Activated T-helper 17 cell treated with anti-CD3 and anti-CD28 coated beads, Interleukin-2, amount 50 U/mL, for 72 hours (primary cell): ENCODE results near the gene GABARAPL2. TPM values are rescaled to one million over a fixed set of nuclear protein-coding genes. Genes with fewer than 3 reads are reported as not detected.
A peak's percentile ranks its signal among the peaks of the same experiment; 100 is the strongest.

Source experiments
- ATAC-seq: fragments of 150-1000 bp; cut with Tn5 transposase; replicated peaks from 2 replicates; pipeline ENCODE4 v1.10.0; 2021; ENCODE audit warnings: mild to moderate bottlenecking, moderate library complexity
- H3K27ac Mint-ChIP-seq: one replicate; pipeline ENCODE4 v1.8.0; 2022; ENCODE audit warnings: mixed read lengths
- H3K27me3 Mint-ChIP-seq: one replicate; pipeline ENCODE4 v1.8.0; 2022; ENCODE audit warnings: mixed read lengths
- H3K36me3 Mint-ChIP-seq: one replicate; pipeline ENCODE4 v1.8.0; 2022; ENCODE audit warnings: low read depth, mild to moderate bottlenecking, mixed read lengths
- H3K4me1 Mint-ChIP-seq: one replicate; pipeline ENCODE4 v1.8.0; 2022; ENCODE audit warnings: mixed read lengths
- H3K4me3 Mint-ChIP-seq: one replicate; pipeline ENCODE4 v1.8.0; 2022; ENCODE audit warnings: mild to moderate bottlenecking, mixed read lengths
- H3K9me3 Mint-ChIP-seq: one replicate; pipeline ENCODE4 v1.8.0; 2022; ENCODE audit warnings: mixed read lengths
- total RNA-seq, 2 donors: library from RNA; stranded (reverse); gene quantifications; one replicate each; pipeline ENCODE4 v1.2.3, GENCODE V29; 2022

The GABARAPL2 gene
- total RNA-seq, 2 donors from 2014 or later, result 67.3 to 69.4 TPM

GRCh38 chr16:75622761-75623605 is 56.8 kb downstream of the GABARAPL2 start, which contains the start of gene ADAT1:
Gene ADAT1 (minus strand): TSS chr16:75623281. CDS start chr16:75620799, 2,482 bp downstream.
- Mint-ChIP-seq H3K27ac (peak within 1 kb of the TSS; percentile 95), H3K4me3 (peak within 1 kb of the TSS; percentile 92), H3K36me3 (peaks cover 73% of the 10 kb centered on the region), H3K4me1 (peaks cover 26% of the 10 kb centered on the region), H3K9me3 (no peaks in the 10 kb centered on the region), H3K27me3 (no peaks in the 10 kb centered on the region)
- peak; percentile 96 for ATAC-seq

- ATAC-seq, result no peak
- Mint-ChIP-seq H3K4me1 (peaks cover 32% of the 10 kb centered on the region), H3K27ac (peak overlapping the region; percentile 1)
Observed at GRCh38 chr16:75624921-75625334, 58.7 kb downstream of the GABARAPL2 start.

DNA sequence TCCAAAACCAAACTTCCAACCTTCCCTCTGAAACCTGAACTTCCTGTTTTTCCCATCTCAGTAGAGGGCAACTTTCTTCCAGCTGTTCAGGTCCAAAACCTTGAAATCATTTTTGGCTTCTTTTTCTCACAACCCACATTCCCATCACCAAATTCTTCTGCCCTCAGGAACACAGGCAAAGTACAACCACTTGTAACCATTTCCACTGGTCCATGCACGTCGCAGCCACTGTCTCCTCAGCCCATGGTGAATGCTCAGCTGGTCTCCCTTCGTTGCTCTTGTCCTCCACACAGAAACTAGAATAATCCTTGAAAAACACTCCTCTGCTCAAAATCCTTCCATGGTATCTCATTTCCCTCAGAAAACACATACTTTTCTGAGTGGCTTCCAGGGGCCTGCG is 60.6 kb downstream of the GABARAPL2 start:
- H3K27me3 Mint-ChIP-seq, result no peaks in the 10 kb centered on the region
- no peaks in the 10 kb centered on the region for H3K9me3 Mint-ChIP-seq
- H3K36me3 Mint-ChIP-seq, result peaks cover 81% of the 10 kb centered on the region
- peak overlapping the region; percentile 42 for H3K27ac Mint-ChIP-seq
- H3K4me3 Mint-ChIP-seq, result no peak overlapping the region
- ATAC-seq, result no peak
- peaks cover 18% of the 10 kb centered on the region for H3K4me1 Mint-ChIP-seq

More at GRCh38 chr16:75624921-75625334, 58.7 kb downstream of the GABARAPL2 start:
- peaks cover 75% of the 10 kb centered on the region for H3K36me3 Mint-ChIP-seq
- H3K4me3 Mint-ChIP-seq, result peak overlapping the region; percentile 92
- H3K27me3 Mint-ChIP-seq, result no peaks in the 10 kb centered on the region
- no peaks in the 10 kb centered on the region for H3K9me3 Mint-ChIP-seq

Other genes starting within 250 kb of the GABARAPL2 start
- gene CFDP1, start 132.9 kb upstream of the GABARAPL2 start, total RNA-seq, result 10 to 100 TPM; 35.1 to 52.3 TPM
- gene TMEM170A, start 101.7 kb upstream of the GABARAPL2 start, total RNA-seq, result 10 to 100 TPM; 22.6 to 30.8 TPM
- gene CHST6, start 70.9 kb upstream of the GABARAPL2 start, total RNA-seq, result not detected
- not detected for gene CHST5, start 30.3 kb upstream of the GABARAPL2 start, total RNA-seq
- 1 to 10 TPM; 2.1 to 3.2 TPM for gene TMEM231, start 10.1 kb upstream of the GABARAPL2 start, total RNA-seq
- gene ADAT1, start 56.9 kb downstream of the GABARAPL2 start, total RNA-seq, result 10 to 100 TPM; 25.6 to 48.9 TPM
- gene KARS1, start 81.3 kb downstream of the GABARAPL2 start, total RNA-seq, result 100 to 1,000 TPM; 153 to 269 TPM
- gene TERF2IP, start 81.4 kb downstream of the GABARAPL2 start, total RNA-seq, result 10 to 100 TPM; 56.7 to 67.1 TPM
- gene CPHXL2, start 110.6 kb downstream of the GABARAPL2 start, total RNA-seq, result not detected
- not detected for gene DUXB, start 135.1 kb downstream of the GABARAPL2 start, total RNA-seq
- not detected for gene CPHXL, start 160.1 kb downstream of the GABARAPL2 start, total RNA-seq